Endothelial cell of umbilical vein (primary cell): ENCODE results near the gene MBD4.

Experiments
- GATA2 ChIP-seq: IDR thresholded peaks from 2 replicates; pipeline ENCODE4 v1.7.0; 2011; ENCODE audit warnings: low read depth, mild to moderate bottlenecking, moderate library complexity, mixed read lengths, low read length; ENCODE audit not compliant: insufficient read length, insufficient read depth
- TF ChIP-seq, protein P1 (sequence below), 2 donors: IDR thresholded peaks; 1 replicate in 1 of 2; 2 replicates in 1 of 2; pipeline ENCODE4 v1.5.1; 2011; ENCODE audit warnings: low read length in 2 of 2, mild to moderate bottlenecking in 2 of 2, moderate library complexity in 2 of 2, control low read depth in 1 of 2, inconsistent platforms in 1 of 2, low read depth in 1 of 2; ENCODE audit not compliant: insufficient read depth in 1 of 2; ENCODE audit errors: extremely low read depth in 1 of 2

DNA sequence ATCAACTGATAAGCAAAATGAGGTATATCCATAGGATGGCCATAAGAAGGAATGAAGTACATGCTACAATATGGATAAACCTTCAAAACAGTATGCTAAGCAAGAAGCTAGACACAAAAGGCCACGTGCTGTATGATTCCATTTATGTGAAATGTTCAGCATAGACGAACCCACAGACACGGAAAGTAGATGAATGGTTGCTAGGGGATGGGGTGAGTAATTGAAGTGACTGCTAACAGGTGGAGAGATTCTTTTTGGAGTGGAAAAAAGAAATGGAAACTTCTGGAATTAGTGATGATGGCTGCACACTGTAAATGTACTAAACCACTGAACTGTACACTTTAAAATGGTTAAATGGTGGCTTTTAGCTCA lies 10.7 kb downstream of the MBD4 start:
- TF ChIP-seq, protein P1, sequence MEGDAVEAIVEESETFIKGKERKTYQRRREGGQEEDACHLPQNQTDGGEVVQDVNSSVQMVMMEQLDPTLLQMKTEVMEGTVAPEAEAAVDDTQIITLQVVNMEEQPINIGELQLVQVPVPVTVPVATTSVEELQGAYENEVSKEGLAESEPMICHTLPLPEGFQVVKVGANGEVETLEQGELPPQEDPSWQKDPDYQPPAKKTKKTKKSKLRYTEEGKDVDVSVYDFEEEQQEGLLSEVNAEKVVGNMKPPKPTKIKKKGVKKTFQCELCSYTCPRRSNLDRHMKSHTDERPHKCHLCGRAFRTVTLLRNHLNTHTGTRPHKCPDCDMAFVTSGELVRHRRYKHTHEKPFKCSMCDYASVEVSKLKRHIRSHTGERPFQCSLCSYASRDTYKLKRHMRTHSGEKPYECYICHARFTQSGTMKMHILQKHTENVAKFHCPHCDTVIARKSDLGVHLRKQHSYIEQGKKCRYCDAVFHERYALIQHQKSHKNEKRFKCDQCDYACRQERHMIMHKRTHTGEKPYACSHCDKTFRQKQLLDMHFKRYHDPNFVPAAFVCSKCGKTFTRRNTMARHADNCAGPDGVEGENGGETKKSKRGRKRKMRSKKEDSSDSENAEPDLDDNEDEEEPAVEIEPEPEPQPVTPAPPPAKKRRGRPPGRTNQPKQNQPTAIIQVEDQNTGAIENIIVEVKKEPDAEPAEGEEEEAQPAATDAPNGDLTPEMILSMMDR (IDR thresholded peaks at IDR 0.05; ENCODE audit: extremely low read depth in 1 of 2, insufficient read depth in 1 of 2, low read depth in 1 of 2, low read length in 2 of 2) = no peak
- TF ChIP-seq GATA2 = no peak
